NCI-H2196 treated with DMSO at 0.1 percent for 48 hours (cell line): ENCODE data around the gene HRCT1.

ENCODE experiments used
- DNase-seq: peaks from one replicate; lab custom pipeline; 2025; ENCODE audit not compliant: unreplicated experiment; lab: John Stamatoyannopoulos, UW

The HRCT1 gene

DNA sequence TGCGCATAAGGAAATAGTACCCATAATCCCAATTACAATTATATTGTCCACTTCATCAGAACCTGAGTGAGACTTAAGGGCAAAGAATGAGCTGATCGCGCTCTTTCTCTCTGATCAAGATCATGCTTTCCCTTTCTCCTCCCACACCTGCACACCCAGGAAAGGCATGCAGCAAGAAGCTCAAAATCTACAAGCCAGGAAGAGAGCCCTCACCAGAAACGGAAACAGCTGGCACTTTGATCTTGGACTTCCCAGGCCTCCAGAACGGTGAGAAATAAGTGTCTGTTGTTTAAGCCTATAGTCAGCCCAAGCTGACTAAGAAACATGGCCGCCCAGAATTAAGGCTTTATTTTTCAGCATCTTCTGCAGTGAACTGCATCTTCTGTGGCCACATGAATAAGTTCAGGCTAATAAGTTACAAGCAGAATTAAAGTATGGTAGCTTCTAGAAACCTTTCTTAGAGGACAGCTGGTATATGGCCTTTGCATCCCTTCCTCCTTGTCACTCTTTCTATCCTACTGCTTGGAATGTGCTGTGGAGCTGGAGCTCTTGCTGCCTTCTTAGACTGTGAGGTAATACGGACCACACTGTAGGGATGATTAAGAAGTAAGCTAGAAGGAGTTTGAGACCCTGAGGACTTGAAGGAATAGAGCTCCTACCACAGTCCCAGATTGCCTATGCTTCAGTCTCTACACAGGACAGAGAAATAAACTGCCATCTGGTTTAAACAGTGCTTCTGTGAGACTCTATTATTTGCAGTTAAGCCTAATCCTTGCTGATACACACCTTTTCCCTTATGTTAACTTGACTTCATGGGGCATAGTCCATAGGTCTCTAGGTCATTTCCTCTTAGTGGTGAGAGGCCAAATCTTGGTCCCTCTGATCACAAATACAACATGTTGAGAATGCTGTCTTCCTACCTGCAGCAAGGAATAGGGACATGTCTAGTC, 34.7 kb downstream of the HRCT1 start:
- no peak for DNase-seq

DNA sequence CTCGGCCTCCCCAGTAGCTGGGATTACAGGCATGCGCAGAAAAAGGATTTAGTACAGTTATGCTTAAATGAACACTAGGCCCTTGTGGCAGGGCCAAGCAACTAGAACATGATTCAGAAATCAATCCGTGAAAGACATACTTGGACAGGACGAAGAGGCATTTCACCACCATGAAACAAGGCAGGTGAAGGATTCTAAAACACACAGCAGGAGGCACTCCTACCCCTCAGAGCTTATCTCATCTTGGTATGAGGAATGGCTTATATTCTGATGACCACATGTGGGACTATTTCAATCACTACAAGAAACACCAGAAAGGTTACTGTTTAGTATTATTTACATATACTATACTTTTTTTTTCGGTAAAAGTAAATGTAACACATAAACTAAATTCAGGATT, 36.3 kb downstream of the HRCT1 start:
- DNase-seq, result no peak

DNA sequence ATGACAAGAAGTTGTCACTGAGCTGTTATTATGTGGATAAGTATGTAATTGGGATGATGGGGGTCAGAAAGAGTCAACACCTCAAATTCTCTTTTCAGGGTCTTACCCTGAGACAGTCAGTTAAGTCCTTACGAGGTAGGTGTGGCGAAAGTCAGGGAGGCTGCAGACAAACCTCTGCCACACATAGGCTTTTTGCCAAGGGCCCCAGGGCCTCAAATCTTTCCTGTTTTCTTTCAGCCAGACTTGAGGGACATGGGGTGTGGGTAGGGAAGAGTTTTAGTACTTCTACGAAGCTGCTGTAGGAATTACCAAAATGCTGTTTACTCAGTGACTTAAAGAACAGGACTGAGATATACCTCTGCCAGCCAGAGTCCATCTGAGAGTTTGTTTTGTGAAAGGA, 38.2 kb downstream of the HRCT1 start:
- DNase-seq, result no peak

DNA sequence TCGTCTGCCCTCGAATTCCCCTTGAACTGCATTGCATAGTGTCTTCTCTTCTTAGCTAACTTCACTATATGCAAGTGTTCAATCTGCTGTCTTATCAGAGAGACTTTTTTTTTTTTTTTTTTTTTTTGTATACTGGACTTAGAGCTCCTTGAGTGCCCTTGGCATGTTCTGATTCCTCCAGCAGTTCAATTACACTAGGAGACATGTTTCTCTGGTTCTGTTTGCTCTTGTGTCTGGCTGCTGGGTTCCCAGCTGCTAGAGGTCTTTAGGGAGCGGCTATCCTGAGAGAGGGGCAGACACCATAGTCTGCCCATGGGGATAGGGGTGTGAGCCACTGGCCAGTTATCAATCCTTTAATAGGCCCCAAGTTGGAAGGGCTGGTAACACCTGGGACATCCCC, 38.8 kb downstream of the HRCT1 start:
- no peak for DNase-seq

DNA sequence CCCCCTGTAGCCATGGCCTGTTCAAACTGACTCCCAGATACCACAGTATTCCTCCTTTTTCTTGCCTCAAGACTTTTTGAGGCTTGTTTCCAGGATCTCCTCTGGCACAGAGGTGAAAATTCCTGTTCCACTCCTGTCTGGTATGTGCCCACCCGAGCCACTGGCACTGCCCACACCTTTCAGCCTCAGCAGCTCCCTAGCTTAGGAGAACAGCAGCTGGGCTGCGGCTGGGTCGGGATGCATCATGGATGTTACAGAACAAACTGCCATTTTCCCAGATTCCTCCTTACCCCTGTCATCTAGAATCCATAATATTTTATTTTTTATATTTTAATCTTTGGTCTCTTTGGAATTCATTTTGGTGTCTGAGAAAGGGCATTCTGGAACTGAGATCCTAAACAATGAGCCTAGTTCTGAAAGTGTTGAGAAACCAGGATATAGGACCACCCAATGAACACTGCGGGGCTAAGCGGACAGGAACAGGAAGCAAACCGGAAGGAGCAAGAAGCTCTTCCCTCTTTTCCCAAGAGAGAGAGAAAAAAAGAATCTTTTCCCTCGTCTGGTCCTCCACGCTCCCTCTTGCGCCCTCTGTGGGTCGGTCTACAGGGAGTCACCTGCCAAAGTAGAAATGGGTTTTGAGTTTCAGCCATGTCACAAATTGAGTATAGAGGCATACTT, 39.5 kb downstream of the HRCT1 start:
- peak; percentile 19 for DNase-seq

DNA sequence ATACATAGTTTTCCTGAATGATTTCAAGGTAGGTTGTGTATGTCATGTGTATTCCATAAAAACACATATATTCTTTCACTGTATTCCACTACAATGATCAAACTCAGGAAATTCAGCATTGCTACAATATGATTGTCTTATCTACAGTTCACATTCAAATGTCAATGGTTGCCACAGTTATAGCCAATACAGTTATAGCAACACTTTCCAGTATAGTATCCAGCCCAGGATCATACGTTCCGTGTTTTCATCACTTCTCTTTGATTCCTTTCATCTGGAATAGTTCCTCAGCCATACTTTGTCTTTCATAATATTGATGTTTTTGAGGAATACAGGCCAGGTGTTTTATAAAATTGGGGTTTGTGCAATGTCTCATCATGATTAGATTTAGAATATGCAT, 42.4 kb downstream of the HRCT1 start:
- no peak for DNase-seq

DNA sequence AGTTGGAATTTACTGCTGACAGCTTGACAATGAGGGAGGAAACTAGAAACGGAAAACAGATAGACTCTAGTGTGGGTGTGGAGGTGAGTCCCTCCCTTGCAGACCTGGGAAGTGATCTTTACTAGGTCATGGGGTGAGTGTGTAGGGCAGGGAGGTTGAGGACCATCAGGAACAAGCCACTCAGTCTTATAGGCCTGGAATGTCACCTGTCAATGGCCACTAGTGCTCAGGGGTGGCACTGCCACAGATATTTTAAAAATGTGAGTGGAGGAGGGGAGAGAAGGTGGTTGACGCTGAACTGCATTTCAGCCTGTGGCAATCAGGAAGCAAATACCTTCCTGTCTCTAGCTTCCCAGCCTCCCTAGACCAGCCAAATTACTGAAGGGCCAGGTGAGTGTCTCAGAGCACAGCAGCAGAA, 42.9 kb downstream of the HRCT1 start:
- no peak for DNase-seq

DNA sequence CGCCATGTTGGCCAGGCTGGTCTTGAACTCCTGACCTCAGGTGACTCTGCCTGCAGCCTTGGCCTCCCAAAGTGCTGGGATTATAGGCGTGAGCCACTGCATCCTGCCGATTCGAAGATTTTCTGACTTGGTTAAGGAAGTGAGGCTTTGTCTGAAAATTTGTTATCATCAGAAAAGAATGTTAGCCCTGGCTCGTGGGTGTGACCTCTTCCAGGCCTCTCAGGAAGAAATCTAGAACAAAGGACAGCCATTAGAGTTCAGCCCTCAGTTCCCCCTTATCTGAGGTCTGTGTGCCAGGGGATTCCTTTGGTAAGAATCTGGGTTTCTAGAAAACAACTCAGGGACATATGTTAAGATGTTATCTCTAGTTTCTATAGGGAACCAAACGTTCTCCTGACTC, 45.7 kb downstream of the HRCT1 start:
- DNase-seq, result no peak

DNA sequence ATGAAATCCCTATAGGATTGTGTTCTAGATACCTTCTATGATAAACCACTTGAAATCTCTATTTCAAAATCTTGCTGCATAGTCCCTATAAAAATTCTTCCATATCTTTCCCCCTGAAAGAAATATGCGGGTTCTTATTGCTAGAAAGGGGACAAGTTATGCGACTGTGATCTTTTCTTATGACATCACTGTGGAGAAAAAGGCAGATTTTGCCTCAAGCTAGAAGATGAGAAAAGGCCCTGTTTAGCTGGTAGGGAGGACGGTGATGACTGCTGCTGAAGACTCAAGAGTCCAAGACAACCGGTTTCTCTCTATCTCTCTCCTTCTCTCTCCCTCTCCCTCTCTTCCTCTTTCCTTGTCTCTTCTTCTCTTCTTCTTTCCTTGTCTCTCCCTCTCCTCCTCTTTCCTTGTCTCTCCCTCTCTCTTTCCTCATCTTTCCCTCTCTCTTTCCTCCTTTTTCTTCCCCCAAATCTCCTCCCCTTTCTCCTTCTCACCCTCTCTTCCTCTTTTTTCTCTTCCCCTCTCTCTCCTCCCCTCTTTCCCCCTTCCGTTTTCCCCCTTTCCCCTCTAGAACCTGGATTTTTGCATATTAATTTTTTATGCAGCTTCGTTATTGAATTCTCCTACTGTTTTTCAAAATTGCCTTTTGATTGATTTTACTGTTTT, 46.7 kb downstream of the HRCT1 start:
- DNase-seq, result no peak

DNA sequence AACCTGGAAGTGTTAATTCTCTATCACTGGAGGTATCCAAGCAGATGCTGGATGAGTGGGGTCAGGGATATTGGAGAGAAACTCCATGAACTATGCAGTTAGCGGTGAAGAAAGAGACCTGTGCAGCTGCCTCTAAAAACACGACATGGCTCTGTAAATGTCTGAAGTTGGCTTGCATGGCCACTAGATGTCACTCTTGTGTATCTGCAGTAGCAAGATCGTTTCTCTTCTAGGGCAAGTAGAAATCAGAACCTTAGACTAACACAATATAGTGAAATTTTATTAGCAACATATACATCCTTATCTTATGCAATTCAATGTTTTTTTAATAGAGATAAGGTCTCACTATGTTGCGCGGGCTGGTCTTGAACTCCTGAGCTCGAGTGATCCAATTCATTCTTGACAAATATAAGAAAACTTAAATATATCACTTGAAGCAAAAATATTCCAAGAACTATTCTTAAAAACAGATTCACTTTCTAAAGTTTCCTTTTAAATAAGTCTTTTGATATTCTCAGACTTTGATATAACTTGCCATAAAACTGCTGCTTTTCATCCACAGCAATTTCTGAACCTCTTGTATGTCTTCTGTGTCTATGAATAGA, 49.0 kb downstream of the HRCT1 start:
- DNase-seq, result peak; percentile 70

DNA sequence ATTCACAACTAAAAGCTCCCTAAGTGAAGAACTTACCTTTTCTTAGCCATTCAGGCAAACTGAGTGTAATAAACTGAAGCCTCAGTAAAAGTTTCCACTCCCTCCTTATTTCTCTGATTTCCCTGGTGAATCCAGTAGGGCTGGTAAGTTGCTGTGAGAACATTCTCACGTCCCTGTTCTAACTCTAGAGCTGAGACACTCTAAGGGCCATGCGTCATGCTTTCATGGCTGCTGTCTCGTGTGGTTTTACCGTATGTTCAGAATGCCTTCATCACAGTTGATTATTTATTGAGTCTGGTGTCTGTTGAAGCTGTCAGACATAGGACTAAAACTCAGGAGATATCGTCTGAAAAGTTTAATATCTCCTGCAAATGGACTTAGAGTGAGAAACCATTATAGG, 50.6 kb downstream of the HRCT1 start:
- DNase-seq, result no peak
